ENCODE data around the gene ADGRD2.

The ADGRD2 gene

GRCh38 chr9:124490004-124490403 is 39.8 kb downstream of the ADGRD2 start:
- Histone ChIP-seq H3K4me2 (ENCODE audit: insufficient read depth, low read length, poor library complexity, severe bottlenecking) (no peak overlapping the region), H2AK5ac (ENCODE audit: low read depth, low read length) (peak overlapping the region; percentile 88), H2BK12ac (ENCODE audit: low read length) (no peak overlapping the region), H3K9ac (ENCODE audit: low read depth, low read length, poor library complexity) (no peak overlapping the region), H3K18ac (ENCODE audit: low read length) (peak overlapping the region; percentile 90), H2BK15ac (ENCODE audit: low read length) (peak overlapping the region; percentile 87), H4K8ac (ENCODE audit: low read depth, low read length) (peak overlapping the region; percentile 90), H3K14ac (ENCODE audit: low read length) (no peak overlapping the region), H3K27ac (replicated peaks; ENCODE audit: low read length) (no peak overlapping the region), H3K27me3 (ENCODE audit: control insufficient read depth in 3 of 3, insufficient read depth in 3 of 3, low read depth in 1 of 3, low read length in 3 of 3) (peaks cover 0 to 94% (median 0%) of the 10 kb centered on the region in 3 experiments), H2AFZ (ENCODE audit: low read length) (no peak overlapping the region), H3K9me3 (replicated peaks in 1 of 2; ENCODE audit: control insufficient read depth in 2 of 2, insufficient read depth in 1 of 2, low read depth in 1 of 2, low read length in 2 of 2) (peaks cover 0 to 2% of the 10 kb centered on the region in 2 donors), H2BK5ac (ENCODE audit: low read length) (peak overlapping the region; percentile 59), H3K4me1 (ENCODE audit: control insufficient read depth in 2 of 2, insufficient read depth in 1 of 2, low read depth in 1 of 2, low read length in 2 of 2) (peaks cover 8 to 28% of the 10 kb centered on the region in 2 donors), H3K4ac (ENCODE audit: low read length) (no peak overlapping the region), H3K23ac (ENCODE audit: low read depth, low read length, poor library complexity) (no peak overlapping the region), H2BK120ac (ENCODE audit: low read depth, low read length) (peak overlapping the region; percentile 52), H4K91ac (ENCODE audit: low read depth, low read length, poor library complexity) (no peak overlapping the region), H3K36me3 (replicated peaks in 1 of 2; ENCODE audit: control insufficient read depth in 2 of 2, insufficient read depth in 2 of 2, low read length in 2 of 2) (no peaks in the 10 kb centered on the region), H3K79me1 (ENCODE audit: low read depth, low read length) (peaks cover 5% of the 10 kb centered on the region), H3K4me3 (ENCODE audit: low read length in 2 of 2) (no peak overlapping the region)
- no peak for DNase-seq (ENCODE audit: low spot score)
- WGBS, 2 donors (ENCODE audit: extremely low coverage in 2 of 2, insufficient read length in 2 of 2, insufficient replicate concordance in 1 of 2): no CpG with 5 or more reads among the region's 2 CpGs

GRCh38 chr9:124491049-124491975 is 41.1 kb downstream of the ADGRD2 start:
- H3K23ac ChIP-seq (ENCODE audit: low read depth, low read length, poor library complexity): peak overlapping the region; percentile 80
- H3K4me1 ChIP-seq (ENCODE audit: control insufficient read depth in 2 of 2, insufficient read depth in 1 of 2, low read depth in 1 of 2, low read length in 2 of 2): peaks cover 7 to 17% of the 10 kb centered on the region in 2 donors
- H3K9me3 ChIP-seq (replicated peaks in 1 of 2; ENCODE audit: control insufficient read depth in 2 of 2, insufficient read depth in 1 of 2, low read depth in 1 of 2, low read length in 2 of 2): peaks cover 0 to 2% of the 10 kb centered on the region in 2 donors
- DNase-seq (ENCODE audit: low spot score): no peak
- H2BK5ac ChIP-seq (ENCODE audit: low read length): peak overlapping the region; percentile 66
- peak overlapping the region; percentile 84 for H2BK12ac ChIP-seq (ENCODE audit: low read length)
- peak overlapping the region; percentile 80 for H2BK15ac ChIP-seq (ENCODE audit: low read length)
- peak overlapping the region; percentile 92 for H2AK5ac ChIP-seq (ENCODE audit: low read depth, low read length)
- H4K91ac ChIP-seq (ENCODE audit: low read depth, low read length, poor library complexity): no peak overlapping the region
- no peak overlapping the region for H3K27ac ChIP-seq (replicated peaks; ENCODE audit: low read length)
- H3K14ac ChIP-seq (ENCODE audit: low read length): peak overlapping the region; percentile 82
- H4K8ac ChIP-seq (ENCODE audit: low read depth, low read length): peak overlapping the region; percentile 43
- no peak overlapping the region for H2AFZ ChIP-seq (ENCODE audit: low read length)
- H3K27me3 ChIP-seq (ENCODE audit: control insufficient read depth in 3 of 3, insufficient read depth in 3 of 3, low read depth in 1 of 3, low read length in 3 of 3): peaks cover 0 to 94% (median 0%) of the 10 kb centered on the region in 3 experiments
- peak overlapping the region; percentile 8 for H2BK120ac ChIP-seq (ENCODE audit: low read depth, low read length)
- H3K79me1 ChIP-seq (ENCODE audit: low read depth, low read length): peaks cover 5% of the 10 kb centered on the region
- peak overlapping the region; percentile 85 for H3K18ac ChIP-seq (ENCODE audit: low read length)
- WGBS, 2 donors (ENCODE audit: extremely low coverage in 2 of 2, insufficient read length in 2 of 2, insufficient replicate concordance in 1 of 2): no CpG with 5 or more reads among the region's 32 CpGs
- H3K36me3 ChIP-seq (replicated peaks in 1 of 2; ENCODE audit: control insufficient read depth in 2 of 2, insufficient read depth in 2 of 2, low read length in 2 of 2): no peaks in the 10 kb centered on the region
- H3K9ac ChIP-seq (ENCODE audit: low read depth, low read length, poor library complexity): peak overlapping the region; percentile 70
- peak overlapping the region; percentile 11 for H3K4ac ChIP-seq (ENCODE audit: low read length)
- no peak overlapping the region for H3K4me3 ChIP-seq (ENCODE audit: low read length in 2 of 2)
- H3K4me2 ChIP-seq (ENCODE audit: insufficient read depth, low read length, poor library complexity, severe bottlenecking): no peak overlapping the region

GRCh38 chr9:124492818-124493217 is 42.6 kb downstream of the ADGRD2 start:
- Histone ChIP-seq H3K9me3 (replicated peaks in 1 of 2; ENCODE audit: control insufficient read depth in 2 of 2, insufficient read depth in 1 of 2, low read depth in 1 of 2, low read length in 2 of 2) (peaks cover 0 to 2% of the 10 kb centered on the region in 2 donors), H2BK12ac (ENCODE audit: low read length) (no peak overlapping the region), H2AK5ac (ENCODE audit: low read depth, low read length) (peak overlapping the region; percentile 59), H3K4me3 (ENCODE audit: low read length in 2 of 2) (no peak overlapping the region), H2BK5ac (ENCODE audit: low read length) (no peak overlapping the region), H2AFZ (ENCODE audit: low read length) (no peak overlapping the region), H3K27ac (replicated peaks; ENCODE audit: low read length) (no peak overlapping the region), H3K27me3 (ENCODE audit: control insufficient read depth in 3 of 3, insufficient read depth in 3 of 3, low read depth in 1 of 3, low read length in 3 of 3) (peaks cover 0 to 94% (median 0%) of the 10 kb centered on the region in 3 experiments), H3K36me3 (replicated peaks in 1 of 2; ENCODE audit: control insufficient read depth in 2 of 2, insufficient read depth in 2 of 2, low read length in 2 of 2) (no peaks in the 10 kb centered on the region), H2BK120ac (ENCODE audit: low read depth, low read length) (no peak overlapping the region), H3K4me2 (ENCODE audit: insufficient read depth, low read length, poor library complexity, severe bottlenecking) (no peak overlapping the region), H2BK15ac (ENCODE audit: low read length) (peak overlapping the region; percentile 55), H3K18ac (ENCODE audit: low read length) (peak overlapping the region; percentile 74), H4K91ac (ENCODE audit: low read depth, low read length, poor library complexity) (no peak overlapping the region), H3K23ac (ENCODE audit: low read depth, low read length, poor library complexity) (peak overlapping the region; percentile 49), H4K8ac (ENCODE audit: low read depth, low read length) (no peak overlapping the region), H3K14ac (ENCODE audit: low read length) (peak overlapping the region; percentile 17), H3K9ac (ENCODE audit: low read depth, low read length, poor library complexity) (no peak overlapping the region), H3K79me1 (ENCODE audit: low read depth, low read length) (peaks cover 5% of the 10 kb centered on the region), H3K4ac (ENCODE audit: low read length) (peak overlapping the region; percentile 78), H3K4me1 (ENCODE audit: control insufficient read depth in 2 of 2, insufficient read depth in 1 of 2, low read depth in 1 of 2, low read length in 2 of 2) (peaks cover 0 to 3% of the 10 kb centered on the region in 2 donors)
- no peak for DNase-seq (ENCODE audit: low spot score)
- no CpG with 5 or more reads among the region's 19 CpGs for WGBS, 2 donors (ENCODE audit: extremely low coverage in 2 of 2, insufficient read length in 2 of 2, insufficient replicate concordance in 1 of 2)

- DNase-seq (ENCODE audit: low spot score): no peak
- no peak overlapping the region for H4K91ac ChIP-seq (ENCODE audit: low read depth, low read length, poor library complexity)
- H3K23ac ChIP-seq (ENCODE audit: low read depth, low read length, poor library complexity): no peak overlapping the region
- H3K27me3 ChIP-seq (ENCODE audit: control insufficient read depth in 3 of 3, insufficient read depth in 3 of 3, low read depth in 1 of 3, low read length in 3 of 3): peaks cover 0 to 95% (median 0%) of the 10 kb centered on the region in 3 experiments
- no peak overlapping the region for H3K9ac ChIP-seq (ENCODE audit: low read depth, low read length, poor library complexity)
- no peak overlapping the region for H2BK15ac ChIP-seq (ENCODE audit: low read length)
- H3K36me3 ChIP-seq (replicated peaks in 1 of 2; ENCODE audit: control insufficient read depth in 2 of 2, insufficient read depth in 2 of 2, low read length in 2 of 2): no peaks in the 10 kb centered on the region
- peaks cover 0 to 4% of the 10 kb centered on the region in 2 donors for H3K4me1 ChIP-seq (ENCODE audit: control insufficient read depth in 2 of 2, insufficient read depth in 1 of 2, low read depth in 1 of 2, low read length in 2 of 2)
- no peak overlapping the region for H2BK12ac ChIP-seq (ENCODE audit: low read length)
- peak overlapping the region; percentile 78 for H3K4ac ChIP-seq (ENCODE audit: low read length)
- H2AK5ac ChIP-seq (ENCODE audit: low read depth, low read length): no peak overlapping the region
- H3K9me3 ChIP-seq (replicated peaks in 1 of 2; ENCODE audit: control insufficient read depth in 2 of 2, insufficient read depth in 1 of 2, low read depth in 1 of 2, low read length in 2 of 2): peaks cover 0 to 2% of the 10 kb centered on the region in 2 donors
- H3K18ac ChIP-seq (ENCODE audit: low read length): peak overlapping the region; percentile 74
- no peak overlapping the region for H2BK5ac ChIP-seq (ENCODE audit: low read length)
- H3K4me3 ChIP-seq (ENCODE audit: low read length in 2 of 2): no peak overlapping the region
- H2BK120ac ChIP-seq (ENCODE audit: low read depth, low read length): no peak overlapping the region
- H2AFZ ChIP-seq (ENCODE audit: low read length): no peak overlapping the region
- peak overlapping the region; percentile 17 for H3K14ac ChIP-seq (ENCODE audit: low read length)
- H3K27ac ChIP-seq (replicated peaks; ENCODE audit: low read length): no peak overlapping the region
- H4K8ac ChIP-seq (ENCODE audit: low read depth, low read length): no peak overlapping the region
- no peak overlapping the region for H3K4me2 ChIP-seq (ENCODE audit: insufficient read depth, low read length, poor library complexity, severe bottlenecking)
- H3K79me1 ChIP-seq (ENCODE audit: low read depth, low read length): peaks cover 5% of the 10 kb centered on the region
- no CpG with 5 or more reads among the region's 4 CpGs for WGBS, 2 donors (ENCODE audit: extremely low coverage in 2 of 2, insufficient read length in 2 of 2, insufficient replicate concordance in 1 of 2)
Measured at GRCh38 chr9:124493218-124493617, 43.0 kb downstream of the ADGRD2 start.
